Thoracic aorta (tissue), 2 donors: ENCODE results near the gene CSE1L. TPM values are rescaled to one million over a fixed set of nuclear protein-coding genes. Genes with fewer than 3 reads are reported as not detected.
A peak's percentile ranks its signal among the peaks of the same experiment; 100 is the strongest.

Experiments used
- ATAC-seq: fragments of 150-250 bp; one replicate; pipeline ENCODE4 v1.8.0; 2017; ENCODE audit warnings: low read depth; ENCODE audit not compliant: insufficient number of reproducible peaks, low FRiP score
- DNase-seq: peaks from one replicate; pipeline ENCODE4 v3.0.0-alpha.2; 2020; ENCODE audit warnings: low spot score
- H3K27ac ChIP-seq, 2 donors: fragments of 200-600 bp; sonication (generic); 1 replicate in 1 of 2; 2 replicates in 1 of 2; pipeline ENCODE4 v1.5.1; 2016; ENCODE audit warnings: mild to moderate bottlenecking in 2 of 2, moderate library complexity in 2 of 2
- H3K27me3 ChIP-seq: fragments of 200-600 bp; sonication (generic); replicated peaks from 2 replicates; pipeline ENCODE4 v1.6.0; 2016; ENCODE audit warnings: mild to moderate bottlenecking; ENCODE audit not compliant: insufficient read depth
- H3K36me3 ChIP-seq: fragments of 200-600 bp; sonication (generic); one replicate; pipeline ENCODE4 v1.5.1; 2016
- H3K4me1 ChIP-seq, 2 donors: fragments of 200-600 bp; sonication (generic); 1 replicate in 1 of 2; 2 replicates in 1 of 2; pipeline versions ENCODE4 v1.5.1 to v1.6.0; 2016; ENCODE audit warnings: low read depth in 2 of 2, mild to moderate bottlenecking in 1 of 2; ENCODE audit not compliant: control insufficient read depth in 1 of 2
- H3K4me3 ChIP-seq: fragments of 200-600 bp; sonication (generic); 2 replicates; pipeline ENCODE4 v1.5.1; 2016; ENCODE audit warnings: mild to moderate bottlenecking
- H3K9me3 ChIP-seq: fragments of 200-600 bp; sonication (generic); 2 replicates; pipeline ENCODE4 v1.5.1; 2016
- total RNA-seq, 2 donors: library from RNA; depleted of rRNA; stranded (reverse); fragments of >200 nt; gene quantifications; one replicate each; pipeline versions ENCODE4 v1.1.0 to v1.2.3, GENCODE V29; 2016
- TF ChIP-seq, protein P1 (sequence below): fragments of 200-600 bp; sonication (generic); IDR thresholded peaks from one replicate; pipeline ENCODE4 v1.5.1; 2019; ENCODE audit warnings: antibody characterized with exemption

The CSE1L gene, protein sequence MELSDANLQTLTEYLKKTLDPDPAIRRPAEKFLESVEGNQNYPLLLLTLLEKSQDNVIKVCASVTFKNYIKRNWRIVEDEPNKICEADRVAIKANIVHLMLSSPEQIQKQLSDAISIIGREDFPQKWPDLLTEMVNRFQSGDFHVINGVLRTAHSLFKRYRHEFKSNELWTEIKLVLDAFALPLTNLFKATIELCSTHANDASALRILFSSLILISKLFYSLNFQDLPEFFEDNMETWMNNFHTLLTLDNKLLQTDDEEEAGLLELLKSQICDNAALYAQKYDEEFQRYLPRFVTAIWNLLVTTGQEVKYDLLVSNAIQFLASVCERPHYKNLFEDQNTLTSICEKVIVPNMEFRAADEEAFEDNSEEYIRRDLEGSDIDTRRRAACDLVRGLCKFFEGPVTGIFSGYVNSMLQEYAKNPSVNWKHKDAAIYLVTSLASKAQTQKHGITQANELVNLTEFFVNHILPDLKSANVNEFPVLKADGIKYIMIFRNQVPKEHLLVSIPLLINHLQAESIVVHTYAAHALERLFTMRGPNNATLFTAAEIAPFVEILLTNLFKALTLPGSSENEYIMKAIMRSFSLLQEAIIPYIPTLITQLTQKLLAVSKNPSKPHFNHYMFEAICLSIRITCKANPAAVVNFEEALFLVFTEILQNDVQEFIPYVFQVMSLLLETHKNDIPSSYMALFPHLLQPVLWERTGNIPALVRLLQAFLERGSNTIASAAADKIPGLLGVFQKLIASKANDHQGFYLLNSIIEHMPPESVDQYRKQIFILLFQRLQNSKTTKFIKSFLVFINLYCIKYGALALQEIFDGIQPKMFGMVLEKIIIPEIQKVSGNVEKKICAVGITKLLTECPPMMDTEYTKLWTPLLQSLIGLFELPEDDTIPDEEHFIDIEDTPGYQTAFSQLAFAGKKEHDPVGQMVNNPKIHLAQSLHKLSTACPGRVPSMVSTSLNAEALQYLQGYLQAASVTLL
- total RNA-seq = 10 to 100 TPM; 24.6 to 31.3 TPM

- H3K4me1 ChIP-seq = peaks cover 0 to 11% of the 10 kb centered on the region in 2 donors
- H3K9me3 ChIP-seq = no peaks in the 10 kb centered on the region
- peak within 1 kb of the TSS; percentile 99 for H3K4me3 ChIP-seq
- ATAC-seq (peak; percentile 94), DNase-seq (peak; percentile 75)
- H3K36me3 ChIP-seq = no peaks in the 10 kb centered on the region
- H3K27me3 ChIP-seq = no peaks in the 10 kb centered on the region
- TF ChIP-seq, protein P1, sequence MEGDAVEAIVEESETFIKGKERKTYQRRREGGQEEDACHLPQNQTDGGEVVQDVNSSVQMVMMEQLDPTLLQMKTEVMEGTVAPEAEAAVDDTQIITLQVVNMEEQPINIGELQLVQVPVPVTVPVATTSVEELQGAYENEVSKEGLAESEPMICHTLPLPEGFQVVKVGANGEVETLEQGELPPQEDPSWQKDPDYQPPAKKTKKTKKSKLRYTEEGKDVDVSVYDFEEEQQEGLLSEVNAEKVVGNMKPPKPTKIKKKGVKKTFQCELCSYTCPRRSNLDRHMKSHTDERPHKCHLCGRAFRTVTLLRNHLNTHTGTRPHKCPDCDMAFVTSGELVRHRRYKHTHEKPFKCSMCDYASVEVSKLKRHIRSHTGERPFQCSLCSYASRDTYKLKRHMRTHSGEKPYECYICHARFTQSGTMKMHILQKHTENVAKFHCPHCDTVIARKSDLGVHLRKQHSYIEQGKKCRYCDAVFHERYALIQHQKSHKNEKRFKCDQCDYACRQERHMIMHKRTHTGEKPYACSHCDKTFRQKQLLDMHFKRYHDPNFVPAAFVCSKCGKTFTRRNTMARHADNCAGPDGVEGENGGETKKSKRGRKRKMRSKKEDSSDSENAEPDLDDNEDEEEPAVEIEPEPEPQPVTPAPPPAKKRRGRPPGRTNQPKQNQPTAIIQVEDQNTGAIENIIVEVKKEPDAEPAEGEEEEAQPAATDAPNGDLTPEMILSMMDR = peak; percentile 36
- H3K27ac ChIP-seq = peak within 1 kb of the TSS; percentile 81
These were observed at the start of gene CSE1L for GRCh38 chr20:49046087-49046900. Gene CSE1L, plus strand, starts transcription at chr20:49046312. Its CDS starts 12,152 bp downstream, at chr20:49058464.

DNA sequence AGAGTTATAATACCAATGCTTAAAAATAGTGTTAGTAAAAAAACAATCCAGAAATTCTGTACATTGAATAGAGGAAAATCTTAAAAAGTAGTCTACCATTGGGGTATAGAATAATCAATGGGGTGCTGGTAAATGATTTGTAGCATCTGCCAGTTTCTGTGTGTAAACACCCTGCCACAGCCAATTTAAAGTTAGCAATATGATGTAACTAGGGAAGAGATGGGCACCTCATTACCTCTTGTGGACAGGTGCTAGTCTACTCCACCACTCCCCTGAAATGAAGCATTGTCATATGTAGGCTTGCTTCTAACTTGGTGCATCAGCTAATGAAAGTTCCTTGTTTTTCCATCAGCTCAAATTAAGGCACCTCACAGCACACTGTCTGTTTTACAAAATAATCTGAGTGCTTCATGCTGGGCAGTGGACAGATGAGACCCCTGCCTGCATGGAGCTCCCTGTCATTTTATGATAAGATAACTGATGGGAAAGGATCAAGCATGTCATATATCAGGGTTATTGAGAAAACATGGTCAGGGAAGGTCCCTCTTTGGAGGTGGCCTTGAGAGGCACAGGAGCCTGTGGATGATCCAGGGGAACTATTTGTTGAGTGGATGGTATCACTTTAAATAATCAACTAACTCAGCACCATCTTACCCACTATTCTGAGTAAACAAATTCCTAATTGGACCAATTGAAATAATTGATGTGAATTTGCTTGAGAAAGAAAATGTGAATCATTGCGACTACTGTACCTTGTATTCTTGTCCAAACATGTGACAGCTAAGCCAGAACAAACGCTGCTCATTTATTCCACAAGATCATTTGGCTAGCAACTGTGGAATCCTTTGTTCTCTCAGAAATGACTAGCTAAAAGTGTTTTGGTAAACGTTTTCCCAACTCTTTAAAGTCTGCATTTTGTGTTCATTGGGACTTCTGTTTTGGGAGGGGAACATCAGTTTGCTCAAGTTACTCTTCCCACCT lies 45.9 kb upstream of the CSE1L start:
- TF ChIP-seq, protein P1 = no peak
- Histone ChIP-seq H3K4me3 (no peak overlapping the region), H3K4me1 (no peaks in the 10 kb centered on the region), H3K27me3 (no peaks in the 10 kb centered on the region), H3K9me3 (no peaks in the 10 kb centered on the region), H3K27ac (no peak overlapping the region), H3K36me3 (peaks cover 43% of the 10 kb centered on the region)
- ATAC-seq (no peak), DNase-seq (no peak)

- no peaks in the 10 kb centered on the region for H3K9me3 ChIP-seq
- no peaks in the 10 kb centered on the region for H3K4me1 ChIP-seq
- no peaks in the 10 kb centered on the region for H3K27me3 ChIP-seq
- H3K4me3 ChIP-seq = no peak overlapping the region
- TF ChIP-seq, protein P1 = no peak
- peaks cover 41% of the 10 kb centered on the region for H3K36me3 ChIP-seq
- no peak overlapping the region for H3K27ac ChIP-seq
- DNase-seq (no peak), ATAC-seq (no peak)
These were observed 44.4 kb upstream of the CSE1L start for GRCh38 chr20:49001741-49002140.

- Histone ChIP-seq H3K9me3 (no peaks in the 10 kb centered on the region), H3K27ac (no peak overlapping the region), H3K4me1 (no peaks in the 10 kb centered on the region), H3K36me3 (peaks cover 26% of the 10 kb centered on the region), H3K4me3 (no peak overlapping the region), H3K27me3 (no peaks in the 10 kb centered on the region)
- ATAC-seq (no peak), DNase-seq (no peak)
- TF ChIP-seq, protein P1 = no peak
These were observed 39.6 kb upstream of the CSE1L start for GRCh38 chr20:49006446-49006980.
